Caco-2 (cell line): ENCODE data around the gene ALG6. TPM values are rescaled to one million over a fixed set of nuclear protein-coding genes. Genes with fewer than 3 reads are reported as not detected.
"Not testable (repeated sequence)": the region's sequence is repeated elsewhere in the genome, so short reads cannot be mapped to it uniquely, and the experiment has no call there.

Experiments used
- BruUV-seq: library from RNA; stranded (reverse); fragments of 400-500 nt; replicated peaks from 2 replicates; lab custom pipeline; 2021; lab: Mats Ljungman, UMichigan
- CTCF ChIA-PET: fragments of 300-600 bp; sonication (Branson Sonifier 250); formaldehyde crosslinking; loops from one replicate; lab custom pipeline; 2022; ENCODE audit warnings: antibody characterized with exemption; lab: Charles Lee
- POLR2A ChIA-PET: fragments of 300-600 bp; sonication (Branson Sonifier 250); formaldehyde crosslinking; loops from one replicate; lab custom pipeline; 2022; ENCODE audit warnings: antibody characterized with exemption; lab: Charles Lee
- DNase-seq, 2 experiments: peaks; one replicate each; pipeline versions ENCODE4 v3.0.0 to v3.0.0-alpha.2; 2020 to 2022
- H3K27me3 ChIP-seq: replicated peaks from 2 replicates; pipeline ENCODE4 v1.6.0; 2011; ENCODE audit warnings: low read length; ENCODE audit not compliant: control insufficient read depth, insufficient read depth
- H3K36me3 ChIP-seq: 2 replicates; pipeline ENCODE4 v1.5.1; 2011; ENCODE audit warnings: low read length; ENCODE audit not compliant: control insufficient read depth, insufficient read depth
- H3K4me1 ChIP-seq: fragments of 250-450 bp; sonication (Bioruptor Pico); 2 replicates; pipeline ENCODE4 v1.5.1; 2020; ENCODE audit warnings: mild to moderate bottlenecking
- H3K4me3 ChIP-seq: 2 replicates; pipeline ENCODE4 v1.5.1; 2011; ENCODE audit warnings: low read depth, mild to moderate bottlenecking, control low read depth, low read length
- H3K9me3 ChIP-seq: fragments of 250-450 bp; sonication (Bioruptor Pico); 2 replicates; pipeline ENCODE4 v1.5.1; 2020; ENCODE audit warnings: mild to moderate bottlenecking, moderate library complexity
- H3K27ac Mint-ChIP-seq: one replicate; pipeline ENCODE4 v1.8.0; 2022; ENCODE audit warnings: mixed read lengths; ENCODE audit not compliant: unreplicated experiment
- H3K27me3 Mint-ChIP-seq: one replicate; pipeline ENCODE4 v1.8.0; 2022; ENCODE audit warnings: mixed read lengths; ENCODE audit not compliant: insufficient read depth, unreplicated experiment
- H3K36me3 Mint-ChIP-seq: one replicate; pipeline ENCODE4 v1.8.0; 2022; ENCODE audit warnings: mild to moderate bottlenecking, mixed read lengths; ENCODE audit not compliant: insufficient read depth, unreplicated experiment
- H3K4me1 Mint-ChIP-seq: one replicate; pipeline ENCODE4 v1.8.0; 2022; ENCODE audit warnings: low read depth, mixed read lengths; ENCODE audit not compliant: unreplicated experiment
- H3K4me3 Mint-ChIP-seq: one replicate; pipeline ENCODE4 v1.8.0; 2022; ENCODE audit warnings: mild to moderate bottlenecking, moderate library complexity, mixed read lengths; ENCODE audit not compliant: unreplicated experiment
- H3K9me3 Mint-ChIP-seq: one replicate; pipeline ENCODE4 v1.8.0; 2022; ENCODE audit warnings: mixed read lengths; ENCODE audit not compliant: unreplicated experiment
- CTCF ChIP-seq, 2 experiments: fragments of 200-600 bp in 1 of 2; IDR thresholded peaks; 1 replicate in 1 of 2; 2 replicates in 1 of 2; pipeline versions ENCODE4 v1.5.1 to v1.8.0; 2011 to 2022; ENCODE audit warnings: antibody characterized with exemption in 1 of 2, control low read depth in 1 of 2, inconsistent platforms in 1 of 2, low read depth in 1 of 2, low read length in 1 of 2, mild to moderate bottlenecking in 1 of 2, moderate library complexity in 1 of 2; ENCODE audit not compliant: insufficient read depth in 1 of 2, severe bottlenecking in 1 of 2, unreplicated experiment in 1 of 2
- intact Hi-C: fragments of 100-400 bp; cut with micrococcal nuclease; formaldehyde crosslinking; loops from one replicate; pipeline ENCODE4 v1.10.0; 2022; ENCODE audit not compliant: unreplicated experiment
- total RNA-seq: library from RNA; stranded (reverse); gene quantifications from 2 replicates; pipeline ENCODE4 v1.2.3, GENCODE V29; 2022

ALG6 gene
- total RNA-seq, 1 experiment from 2014 or later, result 9.2 TPM

- CTCF ChIA-PET, result no interaction called here
Observed at GRCh38 chr1:63414691-63415365, 47.4 kb downstream of the ALG6 start.

GRCh38 chr1:63418101-63418500, 50.7 kb downstream of the ALG6 start:
- Mint-ChIP-seq H3K36me3 (no peaks in the 10 kb centered on the region), H3K4me1 (no peaks in the 10 kb centered on the region), H3K27ac (no peak overlapping the region), H3K9me3 (no peaks in the 10 kb centered on the region), H3K27me3 (no peaks in the 10 kb centered on the region), H3K4me3 (no peak overlapping the region)
- TF ChIP-seq CTCF (IDR thresholded peaks at IDR 0.05; ENCODE audit: insufficient read depth in 1 of 2, low read depth in 1 of 2, low read length in 1 of 2, severe bottlenecking in 1 of 2, unreplicated experiment in 1 of 2), result no peak
- Histone ChIP-seq H3K4me3 (no peak overlapping the region), H3K4me1 (no peaks in the 10 kb centered on the region), H3K36me3 (no peaks in the 10 kb centered on the region), H3K27me3 (no peaks in the 10 kb centered on the region), H3K9me3 (no peaks in the 10 kb centered on the region)
- BruUV-seq, result no TSS peak
- CTCF ChIA-PET, result interaction anchor here (0.7 kb wide), 1 partner anchor 158 kb away, joined by 5 read pairs; no protein-coding TSS in a partner anchor
- no peak for DNase-seq
- intact Hi-C loops, result no loop called here
- POLR2A ChIA-PET, result no interaction called here

More at GRCh38 chr1:63414691-63415365, 47.4 kb downstream of the ALG6 start:
- Histone ChIP-seq H3K4me1 (no peaks in the 10 kb centered on the region), H3K4me3 (no peak overlapping the region), H3K9me3 (no peaks in the 10 kb centered on the region), H3K27me3 (no peaks in the 10 kb centered on the region), H3K36me3 (no peaks in the 10 kb centered on the region)
- BruUV-seq, result no TSS peak
- no peak for DNase-seq
- intact Hi-C loops, result no loop called here
- H3K4me3 Mint-ChIP-seq, result no peak overlapping the region
- no peak for TF ChIP-seq CTCF (IDR thresholded peaks at IDR 0.05; ENCODE audit: insufficient read depth in 1 of 2, low read depth in 1 of 2, low read length in 1 of 2, severe bottlenecking in 1 of 2, unreplicated experiment in 1 of 2)
- no peaks in the 10 kb centered on the region for H3K4me1 Mint-ChIP-seq
- POLR2A ChIA-PET, result interaction anchor here (0.6 kb wide), 1 partner anchor 84 kb away, joined by 3 read pairs; no protein-coding TSS in a partner anchor
- H3K27me3 Mint-ChIP-seq, result no peaks in the 10 kb centered on the region
- no peak overlapping the region for H3K27ac Mint-ChIP-seq
- H3K9me3 Mint-ChIP-seq, result no peaks in the 10 kb centered on the region
- no peaks in the 10 kb centered on the region for H3K36me3 Mint-ChIP-seq

- CTCF ChIA-PET, H3K27me3 ChIP-seq, H3K36me3 Mint-ChIP-seq, H3K27me3 Mint-ChIP-seq, H3K4me1 Mint-ChIP-seq, H3K9me3 Mint-ChIP-seq, H3K27ac Mint-ChIP-seq, H3K4me1 ChIP-seq, H3K36me3 ChIP-seq, BruUV-seq, POLR2A ChIA-PET, H3K9me3 ChIP-seq, DNase-seq, H3K4me3 ChIP-seq, intact Hi-C loops, H3K4me3 Mint-ChIP-seq: not testable (repeated sequence)
Observed at GRCh38 chr1:63420746-63421145, 53.3 kb downstream of the ALG6 start.
